ENCODE measurements around the gene FAM20C.
"Not testable (repeated sequence)": the region's sequence is repeated elsewhere in the genome, so short reads cannot be mapped to it uniquely, and the experiment has no call there.

FAM20C gene

GRCh38 chr7:174716-175115 is 17.7 kb upstream of the FAM20C start:
- DNase-seq: no peak

- DNase-seq: no peak
Measured at GRCh38 chr7:175955-176354, 16.4 kb upstream of the FAM20C start.

GRCh38 chr7:176381-176780 is 16.0 kb upstream of the FAM20C start:
- no peak for DNase-seq

- no peak for DNase-seq
Measured at GRCh38 chr7:176786-177459, 15.4 kb upstream of the FAM20C start.

GRCh38 chr7:178444-178843 is 13.9 kb upstream of the FAM20C start:
- no peak for DNase-seq

GRCh38 chr7:179209-179681 is 13.1 kb upstream of the FAM20C start:
- DNase-seq: no peak

- no peak for DNase-seq
Measured at GRCh38 chr7:179948-180694, 12.2 kb upstream of the FAM20C start.

- DNase-seq: no peak
Measured at GRCh38 chr7:181738-182137, 10.6 kb upstream of the FAM20C start.

GRCh38 chr7:182502-182901 is 9.9 kb upstream of the FAM20C start:
- not testable (repeated sequence) for DNase-seq

- DNase-seq: no peak
Measured at GRCh38 chr7:183496-184292, 8.7 kb upstream of the FAM20C start.

GRCh38 chr7:184294-185264 is 7.8 kb upstream of the FAM20C start:
- DNase-seq: no peak

GRCh38 chr7:186516-187113 is 5.8 kb upstream of the FAM20C start:
- no peak for DNase-seq

- DNase-seq: no peak
Measured at GRCh38 chr7:187227-187927, 5.0 kb upstream of the FAM20C start.

GRCh38 chr7:188174-188573 is 4.2 kb upstream of the FAM20C start:
- no peak for DNase-seq

- no peak for DNase-seq
Measured at GRCh38 chr7:188727-189500, 3.5 kb upstream of the FAM20C start.

- no peak for DNase-seq
Measured at GRCh38 chr7:189719-190118, 2.7 kb upstream of the FAM20C start.

GRCh38 chr7:190196-190595 is 2.2 kb upstream of the FAM20C start:
- DNase-seq: no peak

- no peak for DNase-seq
Measured at GRCh38 chr7:191105-191980, 1.0 kb upstream of the FAM20C start.

GRCh38 chr7:192701-193480 is 520 bp downstream of the FAM20C start:
- no peak for DNase-seq
